ENCODE measurements around the gene GRIK3. TPM values are rescaled to one million over a fixed set of nuclear protein-coding genes. Genes with fewer than 3 reads are reported as not detected.

Gene GRIK3
- total RNA-seq, 1 donor = under 0.01 TPM

GRCh38 chr1:36986241-36986985 is 47.9 kb downstream of the GRIK3 start:
- H3K4me1 ChIP-seq (ENCODE audit: insufficient read depth, low read length) = no peaks in the 10 kb centered on the region
- H3K27me3 ChIP-seq (ENCODE audit: insufficient read depth, low read length) = no peaks in the 10 kb centered on the region
- no peaks in the 10 kb centered on the region for H3K9me3 ChIP-seq (ENCODE audit: low read depth, low read length)
- H3K4me3 ChIP-seq (ENCODE audit: low read length) = no peak overlapping the region

GRCh38 chr1:36984675-36985074 is 49.6 kb downstream of the GRIK3 start:
- Histone ChIP-seq H3K27me3 (ENCODE audit: insufficient read depth, low read length) (no peaks in the 10 kb centered on the region), H3K4me1 (ENCODE audit: insufficient read depth, low read length) (no peaks in the 10 kb centered on the region), H3K9me3 (ENCODE audit: low read depth, low read length) (no peaks in the 10 kb centered on the region), H3K4me3 (ENCODE audit: low read length) (no peak overlapping the region)

GRCh38 chr1:36984026-36984425 is 50.3 kb downstream of the GRIK3 start:
- H3K4me1 ChIP-seq (ENCODE audit: insufficient read depth, low read length) = no peaks in the 10 kb centered on the region
- H3K9me3 ChIP-seq (ENCODE audit: low read depth, low read length) = no peaks in the 10 kb centered on the region
- no peak overlapping the region for H3K4me3 ChIP-seq (ENCODE audit: low read length)
- H3K27me3 ChIP-seq (ENCODE audit: insufficient read depth, low read length) = no peaks in the 10 kb centered on the region

GRCh38 chr1:36982709-36983108 is 51.6 kb downstream of the GRIK3 start:
- Histone ChIP-seq H3K4me3 (ENCODE audit: low read length) (no peak overlapping the region), H3K4me1 (ENCODE audit: insufficient read depth, low read length) (no peaks in the 10 kb centered on the region), H3K9me3 (ENCODE audit: low read depth, low read length) (no peaks in the 10 kb centered on the region), H3K27me3 (ENCODE audit: insufficient read depth, low read length) (no peaks in the 10 kb centered on the region)

GRCh38 chr1:36981771-36982622 is 52.3 kb downstream of the GRIK3 start:
- no peaks in the 10 kb centered on the region for H3K4me1 ChIP-seq (ENCODE audit: insufficient read depth, low read length)
- no peaks in the 10 kb centered on the region for H3K9me3 ChIP-seq (ENCODE audit: low read depth, low read length)
- no peaks in the 10 kb centered on the region for H3K27me3 ChIP-seq (ENCODE audit: insufficient read depth, low read length)
- H3K4me3 ChIP-seq (ENCODE audit: low read length) = no peak overlapping the region

GRCh38 chr1:36981126-36981525 is 53.2 kb downstream of the GRIK3 start:
- Histone ChIP-seq H3K4me1 (ENCODE audit: insufficient read depth, low read length) (no peaks in the 10 kb centered on the region), H3K9me3 (ENCODE audit: low read depth, low read length) (no peaks in the 10 kb centered on the region), H3K4me3 (ENCODE audit: low read length) (no peak overlapping the region)

GRCh38 chr1:36977731-36978406 is 56.4 kb downstream of the GRIK3 start:
- Histone ChIP-seq H3K9me3 (ENCODE audit: low read depth, low read length) (no peaks in the 10 kb centered on the region), H3K27me3 (ENCODE audit: insufficient read depth, low read length) (no peaks in the 10 kb centered on the region), H3K4me3 (ENCODE audit: low read length) (no peak overlapping the region), H3K4me1 (ENCODE audit: insufficient read depth, low read length) (no peaks in the 10 kb centered on the region)

More at GRCh38 chr1:36981126-36981525, 53.2 kb downstream of the GRIK3 start:
- no peaks in the 10 kb centered on the region for H3K27me3 ChIP-seq (ENCODE audit: insufficient read depth, low read length)

GRCh38 chr1:36975642-36976041 is 58.7 kb downstream of the GRIK3 start:
- no peak overlapping the region for H3K4me3 ChIP-seq (ENCODE audit: low read length)
- no peaks in the 10 kb centered on the region for H3K4me1 ChIP-seq (ENCODE audit: insufficient read depth, low read length)
- H3K27me3 ChIP-seq (ENCODE audit: insufficient read depth, low read length) = no peaks in the 10 kb centered on the region
- no peaks in the 10 kb centered on the region for H3K9me3 ChIP-seq (ENCODE audit: low read depth, low read length)

GRCh38 chr1:36973056-36973455 is 61.3 kb downstream of the GRIK3 start:
- no peaks in the 10 kb centered on the region for H3K9me3 ChIP-seq (ENCODE audit: low read depth, low read length)
- no peaks in the 10 kb centered on the region for H3K4me1 ChIP-seq (ENCODE audit: insufficient read depth, low read length)
- no peaks in the 10 kb centered on the region for H3K27me3 ChIP-seq (ENCODE audit: insufficient read depth, low read length)
- no peak overlapping the region for H3K4me3 ChIP-seq (ENCODE audit: low read length)

- Histone ChIP-seq H3K4me3 (ENCODE audit: low read length) (no peak overlapping the region), H3K27me3 (ENCODE audit: insufficient read depth, low read length) (no peaks in the 10 kb centered on the region), H3K9me3 (ENCODE audit: low read depth, low read length) (no peaks in the 10 kb centered on the region)
These were observed 62.3 kb downstream of the GRIK3 start for GRCh38 chr1:36971852-36972618.

GRCh38 chr1:36968730-36969129 is 65.6 kb downstream of the GRIK3 start:
- Histone ChIP-seq H3K9me3 (ENCODE audit: low read depth, low read length) (no peaks in the 10 kb centered on the region), H3K27me3 (ENCODE audit: insufficient read depth, low read length) (no peaks in the 10 kb centered on the region), H3K4me1 (ENCODE audit: insufficient read depth, low read length) (no peaks in the 10 kb centered on the region), H3K4me3 (ENCODE audit: low read length) (no peak overlapping the region)

More at GRCh38 chr1:36971852-36972618, 62.3 kb downstream of the GRIK3 start:
- H3K4me1 ChIP-seq (ENCODE audit: insufficient read depth, low read length) = no peaks in the 10 kb centered on the region

GRCh38 chr1:36966242-36966641 is 68.1 kb downstream of the GRIK3 start:
- Histone ChIP-seq H3K4me1 (ENCODE audit: insufficient read depth, low read length) (no peaks in the 10 kb centered on the region), H3K9me3 (ENCODE audit: low read depth, low read length) (no peaks in the 10 kb centered on the region), H3K27me3 (ENCODE audit: insufficient read depth, low read length) (no peaks in the 10 kb centered on the region), H3K4me3 (ENCODE audit: low read length) (no peak overlapping the region)

GRCh38 chr1:36965275-36966159 is 68.8 kb downstream of the GRIK3 start:
- no peaks in the 10 kb centered on the region for H3K4me1 ChIP-seq (ENCODE audit: insufficient read depth, low read length)
- H3K27me3 ChIP-seq (ENCODE audit: insufficient read depth, low read length) = no peaks in the 10 kb centered on the region
- no peak overlapping the region for H3K4me3 ChIP-seq (ENCODE audit: low read length)
- H3K9me3 ChIP-seq (ENCODE audit: low read depth, low read length) = no peaks in the 10 kb centered on the region

- no peaks in the 10 kb centered on the region for H3K4me1 ChIP-seq (ENCODE audit: insufficient read depth, low read length)
- no peak overlapping the region for H3K4me3 ChIP-seq (ENCODE audit: low read length)
- H3K27me3 ChIP-seq (ENCODE audit: insufficient read depth, low read length) = no peaks in the 10 kb centered on the region
- no peaks in the 10 kb centered on the region for H3K9me3 ChIP-seq (ENCODE audit: low read depth, low read length)
These were observed 69.5 kb downstream of the GRIK3 start for GRCh38 chr1:36964830-36965229.
